Effector CD8-positive, alpha-beta T cell (primary cell): ENCODE data around the gene PHACTR1.
"Not testable (repeated sequence)": the region's sequence is repeated elsewhere in the genome, so short reads cannot be mapped to it uniquely, and the experiment has no call there.

Experiments used
- DNase-seq: peaks from one replicate; lab custom pipeline; 2025; lab: John Stamatoyannopoulos, UW

PHACTR1 gene

DNA sequence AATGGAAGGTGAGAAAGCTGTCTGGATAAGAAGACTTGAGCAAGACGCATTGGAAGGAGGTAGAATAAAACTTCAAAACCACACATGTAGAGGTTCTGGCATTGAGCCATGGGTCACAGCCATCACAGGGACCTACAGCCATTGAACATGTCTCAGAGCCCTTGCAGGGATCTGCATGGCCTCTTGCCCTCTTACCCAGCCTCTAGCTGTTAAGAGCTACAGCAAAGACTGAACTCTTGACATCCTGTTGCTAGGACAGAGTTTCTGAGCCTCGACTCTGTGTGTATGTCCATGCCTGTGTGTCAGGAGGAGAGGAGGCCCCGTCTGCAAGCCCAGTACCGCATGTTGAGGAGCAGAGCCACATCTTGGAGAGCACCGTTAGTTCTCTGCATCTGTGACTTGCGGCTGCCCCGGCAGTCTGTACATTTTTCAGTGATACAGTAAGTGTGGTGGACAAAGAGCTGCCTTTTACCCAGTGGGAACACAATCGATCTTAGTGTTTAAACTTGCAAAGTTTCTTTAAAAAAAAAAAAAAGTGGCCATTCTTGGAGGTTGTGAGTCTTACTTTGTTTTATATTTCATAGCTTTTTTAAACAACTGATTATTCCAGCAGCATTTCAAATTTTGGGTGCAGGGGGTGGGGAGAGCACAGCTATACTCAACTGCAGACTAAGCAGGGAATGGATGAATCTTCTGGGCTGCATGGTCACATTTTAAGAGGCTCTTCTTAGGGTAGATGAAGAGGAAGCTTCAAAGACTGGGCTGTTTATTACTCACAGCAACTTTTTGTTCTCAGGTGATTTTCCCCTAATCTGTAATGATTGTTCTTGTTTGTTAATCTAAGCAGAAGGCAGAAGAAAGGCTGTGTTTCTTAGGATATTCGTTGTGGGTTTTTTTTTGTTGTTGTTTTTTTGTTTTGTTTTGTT, 523.2 kb downstream of the PHACTR1 start:
- no peak for DNase-seq

GRCh38 chr6:13241364-13241763, 524.8 kb downstream of the PHACTR1 start:
- DNase-seq, result no peak

DNA sequence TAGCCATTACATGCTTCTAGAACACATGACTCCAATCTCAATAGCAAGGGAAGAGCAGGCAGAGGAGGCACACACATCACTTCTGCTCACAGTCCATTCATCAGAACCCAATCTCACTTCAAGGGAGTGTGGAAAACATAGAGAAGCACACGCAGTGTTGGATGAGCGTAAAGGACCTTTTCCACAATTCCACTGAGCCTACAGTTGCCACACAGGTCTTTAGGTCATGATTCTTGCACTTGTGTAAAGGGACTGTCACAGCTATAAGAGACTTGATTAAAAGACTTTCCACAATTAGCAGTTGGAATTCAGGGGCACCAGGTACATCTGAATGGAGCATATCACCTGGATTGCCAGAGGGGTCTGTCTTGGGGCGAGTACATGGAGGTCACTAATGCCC, 525.6 kb downstream of the PHACTR1 start:
- DNase-seq, result no peak

GRCh38 chr6:13242590-13242989, 526.0 kb downstream of the PHACTR1 start:
- no peak for DNase-seq

DNA sequence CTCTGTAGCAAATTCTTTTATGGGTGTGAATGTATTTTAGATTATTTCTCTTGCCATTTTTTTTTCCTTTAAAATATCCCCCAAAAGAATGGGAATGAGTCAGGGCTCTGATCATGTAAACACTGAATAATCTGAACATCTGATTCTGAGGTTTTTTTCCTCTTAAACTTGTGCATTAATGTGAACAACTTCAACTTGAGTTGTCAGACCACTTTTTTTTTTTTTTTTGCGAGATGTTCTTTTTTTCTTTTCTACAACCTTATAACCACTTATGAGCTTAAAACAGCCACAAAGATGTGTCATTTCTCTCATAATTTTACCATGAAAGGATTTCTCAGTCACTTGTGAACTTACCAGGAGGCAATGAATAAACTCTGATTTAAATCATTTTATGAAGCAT, 526.5 kb downstream of the PHACTR1 start:
- DNase-seq, result no peak

GRCh38 chr6:13243745-13244144, 527.2 kb downstream of the PHACTR1 start:
- not testable (repeated sequence) for DNase-seq

DNA sequence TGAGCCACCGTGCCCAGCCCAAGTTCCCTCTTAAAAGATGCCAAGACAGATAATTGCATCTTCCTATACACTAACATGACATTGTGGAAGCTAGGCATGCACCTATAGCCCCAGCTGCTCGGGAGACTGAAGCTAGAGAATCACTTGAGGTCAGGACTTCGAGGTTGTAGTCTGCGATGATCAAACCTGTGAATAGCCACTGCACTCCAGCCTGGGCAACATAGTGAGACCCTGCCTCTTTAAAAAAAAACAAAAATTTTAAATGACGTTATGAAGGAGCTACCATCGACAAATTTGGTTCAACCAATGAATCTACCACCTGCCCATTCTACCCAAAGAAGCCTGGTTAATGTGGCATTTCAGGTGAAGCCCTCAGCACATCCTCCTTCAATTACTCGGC, 531.1 kb downstream of the PHACTR1 start:
- DNase-seq, result no peak

GRCh38 chr6:13248053-13248452, 531.5 kb downstream of the PHACTR1 start:
- no peak for DNase-seq

- DNase-seq, result no peak
These were observed 532.0 kb downstream of the PHACTR1 start for GRCh38 chr6:13248584-13248985.

DNA sequence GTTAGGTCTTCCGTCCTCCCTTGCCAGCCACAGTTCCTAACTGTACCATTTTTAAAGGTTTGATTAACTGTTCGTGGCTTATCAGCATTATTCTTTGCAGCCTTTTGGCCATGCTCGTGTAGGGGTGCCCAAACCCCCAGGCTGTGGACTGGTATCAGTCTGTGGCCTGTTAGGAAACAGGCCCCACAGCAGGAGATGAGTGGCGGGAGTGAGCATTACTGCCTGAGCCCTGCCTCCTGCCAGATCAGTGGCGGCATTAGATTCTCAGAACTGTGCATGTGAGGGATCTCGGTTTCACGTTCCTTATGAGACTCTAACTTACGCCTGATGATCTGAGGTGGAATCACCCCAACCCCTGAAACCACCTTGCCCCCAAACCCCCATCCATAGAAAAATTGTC, 532.4 kb downstream of the PHACTR1 start:
- DNase-seq, result no peak

DNA sequence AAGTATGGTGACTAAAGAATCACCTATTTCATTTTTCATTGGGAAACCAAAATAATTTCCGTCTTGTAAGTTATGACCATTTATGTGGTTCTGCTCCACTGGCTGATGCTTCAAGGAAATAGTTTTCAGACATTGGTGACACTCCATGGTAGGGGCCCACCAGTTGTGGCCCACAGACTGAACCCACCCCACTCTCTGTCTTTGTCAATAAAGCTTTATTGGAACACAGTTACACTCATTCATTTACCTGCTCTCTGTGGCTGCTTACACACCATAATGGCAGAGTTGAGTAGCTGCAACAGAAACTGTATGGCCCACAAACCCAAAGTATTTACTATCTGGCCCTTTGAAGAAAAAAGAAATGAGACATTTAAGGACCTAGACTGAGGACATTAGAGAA, 533.2 kb downstream of the PHACTR1 start:
- no peak for DNase-seq

DNA sequence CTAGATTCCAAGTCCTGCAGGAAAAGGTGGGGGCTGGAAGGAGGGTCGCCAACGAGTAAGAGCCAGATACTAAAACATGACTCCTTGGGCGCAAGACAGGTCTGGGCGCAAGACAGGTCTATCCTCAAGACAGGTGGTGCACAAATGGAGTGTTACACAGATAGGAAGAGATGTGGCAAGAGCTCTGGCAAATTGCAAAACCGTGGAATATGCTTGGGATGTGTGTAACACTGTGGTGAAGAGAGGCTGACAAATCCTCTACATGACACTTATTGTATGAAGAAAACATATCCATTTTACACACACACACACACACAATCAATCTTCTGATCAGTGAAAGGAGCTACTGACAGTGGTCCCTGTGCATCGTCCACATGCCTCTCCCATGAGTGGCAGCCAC, 534.1 kb downstream of the PHACTR1 start:
- DNase-seq, result no peak

DNA sequence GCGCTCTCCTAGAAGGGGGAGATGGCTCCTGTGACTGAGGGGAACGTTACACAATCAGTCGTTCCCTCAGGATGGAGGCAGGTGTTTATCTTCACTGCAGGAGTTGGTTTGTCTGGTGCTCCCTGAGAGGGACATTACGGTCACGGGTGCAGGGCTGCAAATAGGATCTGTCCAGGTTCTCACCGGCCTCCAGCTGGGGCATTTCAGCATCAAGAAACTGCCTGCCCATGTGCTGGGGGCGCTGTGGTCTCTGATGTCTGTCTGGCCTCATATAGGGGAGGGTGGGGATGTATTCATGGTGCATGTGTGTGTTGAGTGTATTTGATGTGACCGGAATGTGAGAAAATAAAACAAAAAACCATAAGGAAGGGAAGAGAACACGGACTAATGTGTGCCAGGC, 534.7 kb downstream of the PHACTR1 start:
- no peak for DNase-seq

- DNase-seq, result no peak
These were observed 536.2 kb downstream of the PHACTR1 start for GRCh38 chr6:13252790-13253189.

DNA sequence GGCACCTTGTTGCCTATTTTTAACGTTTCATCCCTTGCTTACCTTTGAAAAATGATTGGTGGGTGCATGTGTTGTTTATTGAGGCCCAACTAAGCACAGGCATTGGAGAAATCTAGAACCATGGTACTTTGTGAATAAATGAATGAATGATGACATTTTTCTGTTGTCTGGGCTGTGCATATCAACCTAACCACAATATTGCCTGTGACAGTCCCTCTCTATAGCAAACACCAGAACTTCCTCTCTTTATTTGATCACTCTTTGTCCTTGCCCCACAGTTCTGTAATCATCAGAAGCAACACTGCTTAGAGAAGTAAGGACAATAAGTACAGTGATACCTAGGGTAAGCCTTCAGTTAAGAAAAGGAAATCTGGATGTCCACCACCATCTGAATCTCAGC, 536.7 kb downstream of the PHACTR1 start:
- no peak for DNase-seq

- no peak for DNase-seq
These were observed 539.9 kb downstream of the PHACTR1 start for GRCh38 chr6:13256266-13257001.

- DNase-seq, result no peak
These were observed 542.8 kb downstream of the PHACTR1 start for GRCh38 chr6:13259393-13259792.

GRCh38 chr6:13260101-13260598, 543.6 kb downstream of the PHACTR1 start:
- DNase-seq, result no peak

GRCh38 chr6:13260831-13261230, 544.3 kb downstream of the PHACTR1 start:
- DNase-seq, result no peak

GRCh38 chr6:13261464-13261994, 545.0 kb downstream of the PHACTR1 start:
- DNase-seq, result no peak

GRCh38 chr6:13262302-13263230, 546.0 kb downstream of the PHACTR1 start:
- no peak for DNase-seq

DNA sequence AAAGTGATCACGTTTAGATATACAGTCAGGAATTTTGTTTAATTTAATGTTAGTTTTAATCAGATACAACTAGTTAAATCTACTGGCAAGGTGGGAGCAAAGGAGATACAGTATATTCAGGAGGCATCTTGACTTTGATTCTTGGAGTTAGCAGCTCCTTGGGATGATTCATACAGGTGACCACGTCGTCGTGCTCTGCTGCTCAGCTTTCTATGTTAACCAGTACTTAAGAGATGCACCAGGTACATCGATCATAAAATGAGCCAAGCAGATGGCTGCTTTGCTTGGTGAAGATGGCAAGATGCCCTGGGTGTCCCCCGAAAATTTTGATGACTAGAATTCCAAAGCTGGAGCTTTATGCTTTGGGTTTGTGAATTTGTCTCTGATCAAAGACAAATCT, 547.1 kb downstream of the PHACTR1 start:
- DNase-seq, result no peak
